Measurements from ENCODE around the gene CCR5. TPM values are rescaled to one million over a fixed set of nuclear protein-coding genes. Genes with fewer than 3 reads are reported as not detected.

The CCR5 gene
- total RNA-seq, 4 donors from 2014 or later: 1.1 to 3.7 (median 1.4) TPM; not detected in 1

- H3K36me3 ChIP-seq: no peaks in the 10 kb centered on the region
- WGBS, 2 donors (ENCODE audit: low coverage in 1 of 2): 78% methylated on average over 6 of the region's 6 CpGs; no CpG with 5 or more reads in 1 of the 2 donors
- intact Hi-C loops (cut with DNase I; ENCODE audit: low total_unique reads) (no loop called here), in situ Hi-C loops (cut with MboI; ENCODE audit: low pct_ligation_motif_present in 1 of 4, low pct_unique_long_range_greater_than_20kb in 1 of 4, low sequenced_read_pairs in 3 of 4) (loop anchor here in 1 of 4 donors (25.0 kb wide), 1 partner anchor 458 kb away; the partner anchor contains the start of gene CXCR6)
- no peaks in the 10 kb centered on the region for H3K9me3 ChIP-seq
- H3K27me3 ChIP-seq: no peaks in the 10 kb centered on the region
- TF ChIP-seq EP300 (IDR thresholded peaks at IDR 0.05; ENCODE audit: low read depth) (no peak), CTCF (IDR thresholded peaks at IDR 0.05) (no peak)
- no peak overlapping the region for H3K4me3 ChIP-seq
- no peak for DNase-seq
- H3K27ac ChIP-seq: no peak overlapping the region
- no peaks in the 10 kb centered on the region for H3K4me1 ChIP-seq
Measured at GRCh38 chr3:46395210-46395661, 24.5 kb downstream of the CCR5 start.

GRCh38 chr3:46395766-46396530 lies 25.2 kb downstream of the CCR5 start:
- 46 to 67% methylated on average over 4 to 6 of the region's 6 CpGs for WGBS, 2 donors (ENCODE audit: low coverage in 1 of 2)
- H3K4me3 ChIP-seq: no peak overlapping the region
- no peak for DNase-seq
- no peaks in the 10 kb centered on the region for H3K9me3 ChIP-seq
- intact Hi-C loops (cut with DNase I; ENCODE audit: low total_unique reads): no loop called here
- in situ Hi-C loops (cut with MboI; ENCODE audit: low pct_ligation_motif_present in 1 of 4, low pct_unique_long_range_greater_than_20kb in 1 of 4, low sequenced_read_pairs in 3 of 4): loop anchor here in 1 of 4 donors (25.0 kb wide), 1 partner anchor 459 kb away; the partner anchor contains the start of gene CXCR6
- H3K4me1 ChIP-seq: no peaks in the 10 kb centered on the region
- H3K27me3 ChIP-seq: no peaks in the 10 kb centered on the region
- no peaks in the 10 kb centered on the region for H3K36me3 ChIP-seq
- H3K27ac ChIP-seq: no peak overlapping the region
- no peak for TF ChIP-seq POLR2AphosphoS5 (IDR thresholded peaks at IDR 0.05)
- TF ChIP-seq CTCF (IDR thresholded peaks at IDR 0.05): no peak
- TF ChIP-seq POLR2A (IDR thresholded peaks at IDR 0.05): no peak
- TF ChIP-seq EP300 (IDR thresholded peaks at IDR 0.05; ENCODE audit: low read depth): no peak

GRCh38 chr3:46397111-46397510 lies 26.4 kb downstream of the CCR5 start:
- Histone ChIP-seq H3K9me3 (no peaks in the 10 kb centered on the region), H3K4me1 (no peaks in the 10 kb centered on the region), H3K27ac (no peak overlapping the region), H3K27me3 (no peaks in the 10 kb centered on the region), H3K4me3 (no peak overlapping the region), H3K36me3 (no peaks in the 10 kb centered on the region)
- DNase-seq: no peak
- TF ChIP-seq POLR2A (IDR thresholded peaks at IDR 0.05) (no peak), CTCF (IDR thresholded peaks at IDR 0.05) (no peak), EP300 (IDR thresholded peaks at IDR 0.05; ENCODE audit: low read depth) (no peak), POLR2AphosphoS5 (IDR thresholded peaks at IDR 0.05) (no peak)
- WGBS, 2 donors (ENCODE audit: low coverage in 1 of 2): 98% methylated on average over 7 of the region's 7 CpGs; no CpG with 5 or more reads in 1 of the 2 donors
- intact Hi-C loops (cut with DNase I; ENCODE audit: low total_unique reads) (no loop called here), in situ Hi-C loops (cut with MboI; ENCODE audit: low pct_ligation_motif_present in 1 of 4, low pct_unique_long_range_greater_than_20kb in 1 of 4, low sequenced_read_pairs in 3 of 4) (loop anchor here in 1 of 4 donors (25.0 kb wide), 1 partner anchor 460 kb away; the partner anchor contains the start of gene CXCR6)

GRCh38 chr3:46398186-46398955 lies 27.6 kb downstream of the CCR5 start:
- 81 to 93% methylated on average over 5 to 6 of the region's 6 CpGs for WGBS, 2 donors (ENCODE audit: low coverage in 1 of 2)
- H3K9me3 ChIP-seq: no peaks in the 10 kb centered on the region
- in situ Hi-C loops (cut with MboI; ENCODE audit: low pct_ligation_motif_present in 1 of 4, low pct_unique_long_range_greater_than_20kb in 1 of 4, low sequenced_read_pairs in 3 of 4) (loop anchor here in 1 of 4 donors (25.0 kb wide), 1 partner anchor 461 kb away; the partner anchor contains the start of gene CXCR6), intact Hi-C loops (cut with DNase I; ENCODE audit: low total_unique reads) (no loop called here)
- H3K27me3 ChIP-seq: no peaks in the 10 kb centered on the region
- no peaks in the 10 kb centered on the region for H3K4me1 ChIP-seq
- TF ChIP-seq POLR2A (IDR thresholded peaks at IDR 0.05) (no peak), CTCF (IDR thresholded peaks at IDR 0.05) (no peak), EP300 (IDR thresholded peaks at IDR 0.05; ENCODE audit: low read depth) (no peak), POLR2AphosphoS5 (IDR thresholded peaks at IDR 0.05) (no peak)
- DNase-seq: no peak
- no peak overlapping the region for H3K4me3 ChIP-seq
- no peaks in the 10 kb centered on the region for H3K36me3 ChIP-seq
- H3K27ac ChIP-seq: no peak overlapping the region

Data from transverse colon (tissue), 4 donors.